Transverse colon (tissue), 4 donors: ENCODE measurements around the gene NOX3. TPM values are rescaled to one million over a fixed set of nuclear protein-coding genes. Genes with fewer than 3 reads are reported as not detected.

Source experiments
- DNase-seq: peaks from one replicate; pipeline ENCODE4 v3.0.0-alpha.2; 2019
- H3K27ac ChIP-seq, 4 donors: fragments of 200-600 bp; sonication (generic); 2 replicates each; pipeline ENCODE4 v1.5.1; 2016 to 2018; ENCODE audit warnings: inconsistent platforms in 4 of 4
- H3K27me3 ChIP-seq: fragments of 200-600 bp; sonication (generic); 2 replicates; pipeline ENCODE4 v1.5.1; 2017; ENCODE audit warnings: inconsistent platforms
- H3K36me3 ChIP-seq, 4 donors: fragments of 200-600 bp; sonication (generic); 2 replicates each; pipeline ENCODE4 v1.5.1; 2017 to 2019; ENCODE audit warnings: inconsistent platforms in 4 of 4
- H3K4me1 ChIP-seq, 4 donors: fragments of 200-600 bp; sonication (generic); 2 replicates each; pipeline ENCODE4 v1.5.1; 2017 to 2020; ENCODE audit warnings: inconsistent platforms in 4 of 4
- H3K4me3 ChIP-seq, 4 donors: fragments of 200-600 bp; sonication (generic); 1 replicate in 1 of 4; 2 replicates in 3 of 4; pipeline versions ENCODE4 v1.5.1 to v1.6.1; 2017 to 2019; ENCODE audit warnings: inconsistent platforms in 4 of 4
- H3K9me3 ChIP-seq, 2 donors: fragments of 200-600 bp; sonication (generic); 2 replicates each; pipeline ENCODE4 v1.5.1; 2017 to 2019; ENCODE audit warnings: inconsistent platforms in 2 of 2
- EP300 ChIP-seq: sonication (generic); formaldehyde crosslinking; IDR thresholded peaks from one replicate; pipeline ENCODE4 v1.6.1; 2017; ENCODE audit warnings: antibody characterized with exemption, low read depth
- POLR2A ChIP-seq: fragments of 450-650 bp; IDR thresholded peaks from one replicate; pipeline ENCODE4 v1.6.1; 2016; ENCODE audit warnings: antibody characterized with exemption, mild to moderate bottlenecking, moderate library complexity
- POLR2AphosphoS5 ChIP-seq, 3 donors: sonication (generic); formaldehyde crosslinking; IDR thresholded peaks; one replicate each; pipeline ENCODE4 v1.6.1; 2016; ENCODE audit warnings: antibody characterized with exemption in 3 of 3
- WGBS, 2 donors: methylation state at CpG; one replicate each; pipeline ENCODE4 v1.1.5; 2018; ENCODE audit warnings: low coverage in 1 of 2; 5-methylcytosine and 5-hydroxymethylcytosine counted together
- in situ Hi-C, 4 donors: fragments of 200-750 bp; cut with MboI; loops; one replicate each; pipeline versions ENCODE4 v1.15.0 to v1.15.1; 2017; ENCODE audit warnings: low sequenced_read_pairs in 3 of 4, low pct_ligation_motif_present in 1 of 4, low pct_unique_long_range_greater_than_20kb in 1 of 4
- intact Hi-C: fragments of 100-400 bp; cut with DNase I; formaldehyde crosslinking; loops from one replicate; pipeline ENCODE4 v1.15.1; 2023; ENCODE audit warnings: low total_unique reads
- total RNA-seq, 4 donors: library from RNA; depleted of rRNA; stranded (reverse); fragments of >200 nt; gene quantifications; one replicate each; pipeline ENCODE4 v1.1.0, GENCODE V29; 2016
- TF ChIP-seq, protein P1 (sequence below), 5 experiments: fragments of 200-600 bp in 3 of 5; fragments of 450-650 bp in 2 of 5; sonication (generic) in 3 of 5; IDR thresholded peaks; 1 replicate in 2 of 5; 2 replicates in 3 of 5; pipeline ENCODE4 v1.5.1; 2016 to 2017; ENCODE audit warnings: antibody characterized with exemption in 5 of 5, inconsistent platforms in 3 of 5, mild to moderate bottlenecking in 2 of 5, moderate library complexity in 1 of 5

Gene NOX3
- total RNA-seq, 4 donors from 2014 or later: not detected

DNA sequence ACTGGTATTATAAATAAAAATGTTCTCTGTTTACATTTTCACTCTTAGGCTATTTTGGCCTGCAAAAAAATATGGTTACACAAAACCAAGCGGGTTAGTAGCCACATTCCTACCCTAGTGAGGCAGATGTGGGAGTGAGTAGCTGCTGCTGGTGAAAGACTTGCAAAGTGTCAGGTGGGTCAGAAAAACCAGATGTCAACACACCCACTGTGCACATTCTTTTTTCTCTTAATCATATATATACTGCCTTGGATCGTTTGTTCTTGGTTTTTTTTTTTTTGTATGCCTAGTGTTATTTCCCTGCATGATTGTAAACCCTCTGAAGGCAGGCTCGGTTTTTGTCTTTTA lies 73.3 kb downstream of the NOX3 start:
- TF ChIP-seq POLR2A (no peak), EP300 (no peak), POLR2AphosphoS5 (IDR thresholded peaks at IDR 0.05) (no peak)
- TF ChIP-seq, protein P1, sequence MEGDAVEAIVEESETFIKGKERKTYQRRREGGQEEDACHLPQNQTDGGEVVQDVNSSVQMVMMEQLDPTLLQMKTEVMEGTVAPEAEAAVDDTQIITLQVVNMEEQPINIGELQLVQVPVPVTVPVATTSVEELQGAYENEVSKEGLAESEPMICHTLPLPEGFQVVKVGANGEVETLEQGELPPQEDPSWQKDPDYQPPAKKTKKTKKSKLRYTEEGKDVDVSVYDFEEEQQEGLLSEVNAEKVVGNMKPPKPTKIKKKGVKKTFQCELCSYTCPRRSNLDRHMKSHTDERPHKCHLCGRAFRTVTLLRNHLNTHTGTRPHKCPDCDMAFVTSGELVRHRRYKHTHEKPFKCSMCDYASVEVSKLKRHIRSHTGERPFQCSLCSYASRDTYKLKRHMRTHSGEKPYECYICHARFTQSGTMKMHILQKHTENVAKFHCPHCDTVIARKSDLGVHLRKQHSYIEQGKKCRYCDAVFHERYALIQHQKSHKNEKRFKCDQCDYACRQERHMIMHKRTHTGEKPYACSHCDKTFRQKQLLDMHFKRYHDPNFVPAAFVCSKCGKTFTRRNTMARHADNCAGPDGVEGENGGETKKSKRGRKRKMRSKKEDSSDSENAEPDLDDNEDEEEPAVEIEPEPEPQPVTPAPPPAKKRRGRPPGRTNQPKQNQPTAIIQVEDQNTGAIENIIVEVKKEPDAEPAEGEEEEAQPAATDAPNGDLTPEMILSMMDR (IDR thresholded peaks at IDR 0.05): no peak
- DNase-seq: no peak
- WGBS, 2 donors: 54 to 70% methylated on average over 3 of the region's 3 CpGs
- H3K4me1 ChIP-seq: no peaks in the 10 kb centered on the region
- no peaks in the 10 kb centered on the region for H3K36me3 ChIP-seq
- H3K9me3 ChIP-seq: no peaks in the 10 kb centered on the region
- H3K27me3 ChIP-seq: no peaks in the 10 kb centered on the region
- in situ Hi-C loops: no loop called here
- H3K4me3 ChIP-seq: no peak overlapping the region
- no peak overlapping the region for H3K27ac ChIP-seq
- intact Hi-C loops: no loop called here

DNA sequence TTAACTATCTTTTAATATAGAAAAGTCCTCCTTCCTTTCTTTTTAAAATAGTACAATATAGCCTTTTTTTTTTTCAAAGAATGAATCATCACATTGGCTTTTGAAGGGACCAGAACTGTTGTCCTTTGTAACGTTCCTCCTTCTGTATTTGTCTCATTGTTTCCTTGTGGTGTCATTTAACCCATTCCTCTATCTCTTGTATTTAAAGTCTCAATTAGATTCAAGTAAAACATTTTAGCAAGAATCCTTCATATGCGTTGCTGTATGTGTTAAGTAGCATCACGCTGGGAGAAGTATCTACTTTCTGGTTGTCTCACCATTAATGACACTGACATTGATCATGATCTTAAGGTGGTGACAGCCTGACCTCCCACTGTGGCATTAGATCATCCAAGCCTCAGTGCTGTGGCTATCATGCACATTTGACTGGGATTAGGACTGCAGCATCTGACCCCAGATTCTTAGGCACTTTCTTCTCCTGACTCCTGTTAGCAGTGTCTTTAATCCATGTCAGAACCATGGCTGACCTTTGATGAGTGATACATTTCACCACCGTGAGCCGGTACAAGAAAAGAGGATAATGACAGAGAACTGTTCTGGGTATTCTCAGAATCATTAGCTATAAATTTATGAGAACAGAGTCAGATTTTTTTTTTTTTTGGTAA lies 73.8 kb downstream of the NOX3 start:
- Histone ChIP-seq H3K4me3 (no peak overlapping the region), H3K27ac (no peak overlapping the region), H3K27me3 (no peaks in the 10 kb centered on the region), H3K36me3 (no peaks in the 10 kb centered on the region), H3K4me1 (no peaks in the 10 kb centered on the region), H3K9me3 (no peaks in the 10 kb centered on the region)
- 61 to 68% methylated on average over 5 of the region's 5 CpGs for WGBS, 2 donors
- no peak for DNase-seq
- intact Hi-C loops (no loop called here), in situ Hi-C loops (no loop called here)
- TF ChIP-seq, protein P1 (IDR thresholded peaks at IDR 0.05): no peak
- no peak for TF ChIP-seq EP300
- no peak for TF ChIP-seq POLR2A
- TF ChIP-seq POLR2AphosphoS5 (IDR thresholded peaks at IDR 0.05): no peak

DNA sequence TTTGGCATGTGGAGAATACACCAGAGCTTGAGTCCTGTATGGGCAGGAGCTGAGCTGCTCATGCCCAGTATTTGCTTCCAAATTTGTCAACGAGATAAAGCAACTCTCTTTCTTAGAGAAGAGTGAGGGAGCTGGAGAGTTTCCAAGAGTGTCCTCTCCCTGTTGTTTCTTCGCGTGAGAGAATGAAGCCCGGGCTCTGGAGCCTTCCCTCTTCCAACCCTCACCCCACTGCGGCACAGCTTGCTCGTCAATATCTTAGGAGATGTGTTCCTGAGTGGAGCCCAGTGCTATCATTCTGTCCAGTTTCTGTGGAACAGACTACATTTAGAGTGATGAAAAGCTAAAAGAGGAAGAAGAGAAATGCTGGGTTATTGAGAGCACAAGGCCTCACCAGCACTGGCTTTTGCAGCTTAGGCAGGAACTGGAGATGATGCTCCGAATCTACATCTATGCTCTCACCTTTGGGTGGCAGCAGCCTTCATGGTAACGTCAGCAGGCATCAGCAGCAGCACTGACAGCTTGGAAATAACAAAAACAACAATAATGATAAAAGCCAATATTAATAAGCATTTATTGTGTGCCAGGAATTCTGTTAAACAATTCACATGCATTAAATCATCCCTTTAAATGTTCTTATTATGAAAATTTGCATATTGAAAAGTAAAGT lies 74.8 kb downstream of the NOX3 start:
- 86 to 92% methylated on average over 3 to 8 of the region's 8 CpGs for WGBS, 2 donors
- H3K27ac ChIP-seq: no peak overlapping the region
- H3K27me3 ChIP-seq: no peaks in the 10 kb centered on the region
- H3K4me3 ChIP-seq: no peak overlapping the region
- TF ChIP-seq EP300 (no peak), POLR2AphosphoS5 (IDR thresholded peaks at IDR 0.05) (no peak), POLR2A (no peak)
- TF ChIP-seq, protein P1 (IDR thresholded peaks at IDR 0.05): no peak
- in situ Hi-C loops (no loop called here), intact Hi-C loops (no loop called here)
- DNase-seq: no peak
- H3K4me1 ChIP-seq: no peaks in the 10 kb centered on the region
- no peaks in the 10 kb centered on the region for H3K9me3 ChIP-seq
- H3K36me3 ChIP-seq: no peaks in the 10 kb centered on the region

DNA sequence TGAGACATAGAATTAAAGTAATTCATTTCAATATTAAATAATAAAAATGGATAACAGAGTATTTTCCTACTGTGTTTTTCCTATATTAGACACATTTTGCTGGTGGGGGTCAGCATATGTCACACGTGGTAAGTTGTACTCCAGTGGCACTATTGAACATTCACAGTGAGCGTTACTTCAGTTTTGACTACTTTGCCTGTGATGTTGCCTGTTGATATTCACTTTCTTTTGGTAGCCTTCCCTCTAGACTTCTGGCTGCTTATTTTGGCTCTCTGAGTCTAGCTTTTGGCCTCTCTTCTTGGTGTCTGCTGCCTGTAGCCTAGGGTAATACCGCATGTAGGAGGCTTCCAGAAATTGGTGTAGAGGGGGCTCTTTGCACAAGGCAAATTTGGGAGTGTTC lies 76.9 kb downstream of the NOX3 start:
- H3K27ac ChIP-seq: no peak overlapping the region
- no peaks in the 10 kb centered on the region for H3K27me3 ChIP-seq
- TF ChIP-seq EP300 (no peak), POLR2AphosphoS5 (IDR thresholded peaks at IDR 0.05) (no peak), POLR2A (no peak)
- TF ChIP-seq, protein P1 (IDR thresholded peaks at IDR 0.05): no peak
- 84 to 100% methylated on average over 1 to 3 of the region's 3 CpGs for WGBS, 2 donors
- no peaks in the 10 kb centered on the region for H3K9me3 ChIP-seq
- no peak overlapping the region for H3K4me3 ChIP-seq
- no peaks in the 10 kb centered on the region for H3K36me3 ChIP-seq
- in situ Hi-C loops: no loop called here
- no peaks in the 10 kb centered on the region for H3K4me1 ChIP-seq
- intact Hi-C loops: no loop called here
- no peak for DNase-seq
